HepG2 (cell line): ENCODE measurements around the gene PTGS2.

ENCODE experiments used
- CHD2 ChIP-seq: IDR thresholded peaks from 2 replicates; pipeline ENCODE4 v1.6.1; 2011; ENCODE audit warnings: low read depth, low read length, improper control_type of control experiment
- CTCF ChIP-seq: sonication (generic); formaldehyde crosslinking; IDR thresholded peaks from 2 replicates; pipeline ENCODE4 v1.5.0; 2020; ENCODE audit warnings: mild to moderate bottlenecking, missing genetic modification reagents, moderate library complexity
- HNF4A ChIP-seq: sonication (generic); formaldehyde crosslinking; IDR thresholded peaks from 2 replicates; pipeline ENCODE4 v1.4.0; 2020; ENCODE audit warnings: missing genetic modification reagents
- ZBTB7A ChIP-seq: sonication (generic); formaldehyde crosslinking; IDR thresholded peaks from 2 replicates; pipeline ENCODE4 v1.8.0; 2022; ENCODE audit warnings: mild to moderate bottlenecking, missing genetic modification reagents
- ZNF567 ChIP-seq: sonication (generic); formaldehyde crosslinking; IDR thresholded peaks from 2 replicates; pipeline ENCODE4 v1.8.1; 2023; ENCODE audit warnings: mild to moderate bottlenecking, missing genetic modification reagents, borderline replicate concordance

- TF ChIP-seq ZNF567 (CRISPR knock-in tag), result no peak
- no peak for TF ChIP-seq ZBTB7A (CRISPR knock-in tag)
- TF ChIP-seq CHD2, result no peak
- no peak for TF ChIP-seq CTCF (CRISPR knock-in tag)
- no peak for TF ChIP-seq HNF4A (CRISPR knock-in tag)
Observed at GRCh38 chr1:186710696-186711095, 30.5 kb upstream of the PTGS2 start.
